GM21360 (cell line): ENCODE measurements around the gene SLC43A3.

ENCODE experiments used
- ATAC-seq: cut with Tn5 transposase; IDR thresholded peaks from one replicate; pipeline ENCODE4 v1.9.1; 2021; ENCODE audit warnings: mild to moderate bottlenecking, moderate library complexity; ENCODE audit not compliant: unreplicated experiment

Gene SLC43A3

DNA sequence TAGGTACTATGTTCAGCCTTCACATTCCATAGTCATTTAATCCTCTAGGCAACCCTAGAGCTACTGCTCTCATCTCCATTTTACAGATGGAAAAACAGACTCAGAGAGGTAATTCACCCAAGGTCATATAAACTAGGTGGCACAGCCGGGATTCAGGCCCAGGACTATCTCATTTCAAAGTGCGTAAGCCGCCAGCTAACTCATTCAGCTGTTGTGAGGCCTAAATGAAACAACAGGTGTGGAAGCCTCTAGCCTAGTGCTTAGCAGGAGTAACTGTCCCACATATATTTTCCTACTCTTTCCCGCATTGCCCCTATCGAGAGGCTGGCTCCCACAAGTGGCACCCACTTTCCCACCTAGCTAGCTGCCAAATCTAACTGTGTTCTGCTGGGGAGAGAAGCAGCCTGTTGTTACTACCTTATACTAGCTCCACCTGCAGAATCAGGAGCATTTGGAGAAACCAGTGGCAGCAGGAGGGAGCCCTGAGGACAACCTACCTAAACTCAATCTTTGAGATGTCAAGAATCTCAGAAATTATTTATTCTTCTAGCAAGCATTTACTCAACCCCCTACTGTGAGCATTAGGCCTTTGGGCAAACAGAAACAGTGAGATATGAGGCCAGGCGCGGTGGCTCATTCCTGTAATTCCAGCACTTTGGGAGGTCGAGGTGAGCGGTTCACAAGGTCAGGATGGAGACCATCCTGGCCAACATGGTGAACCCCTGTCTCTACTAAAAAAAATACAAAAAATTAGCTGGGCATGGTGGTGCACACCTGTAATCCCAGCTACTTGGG is 66.8 kb downstream of the SLC43A3 start:
- ATAC-seq, result no peak

DNA sequence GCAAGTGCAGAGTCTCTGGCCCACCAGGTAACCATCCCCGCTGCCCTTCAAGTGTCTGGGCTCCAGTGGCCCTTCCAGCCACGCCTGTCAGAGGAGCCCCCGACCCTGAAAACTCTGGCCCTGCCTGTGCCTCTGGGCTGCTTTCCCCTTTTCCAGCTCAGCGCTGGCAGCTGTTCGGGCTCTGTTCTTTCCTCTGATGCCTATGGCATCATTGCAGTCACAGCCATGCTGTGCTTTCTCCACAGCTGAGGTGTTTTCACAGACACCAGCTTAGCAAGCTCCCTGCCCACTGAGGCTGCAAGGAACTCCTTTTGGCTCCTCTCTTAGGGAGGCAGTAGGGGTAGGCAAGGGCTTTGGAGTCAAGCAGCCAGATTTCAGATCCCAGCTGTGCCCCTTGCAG is 67.5 kb downstream of the SLC43A3 start:
- ATAC-seq, result no peak

DNA sequence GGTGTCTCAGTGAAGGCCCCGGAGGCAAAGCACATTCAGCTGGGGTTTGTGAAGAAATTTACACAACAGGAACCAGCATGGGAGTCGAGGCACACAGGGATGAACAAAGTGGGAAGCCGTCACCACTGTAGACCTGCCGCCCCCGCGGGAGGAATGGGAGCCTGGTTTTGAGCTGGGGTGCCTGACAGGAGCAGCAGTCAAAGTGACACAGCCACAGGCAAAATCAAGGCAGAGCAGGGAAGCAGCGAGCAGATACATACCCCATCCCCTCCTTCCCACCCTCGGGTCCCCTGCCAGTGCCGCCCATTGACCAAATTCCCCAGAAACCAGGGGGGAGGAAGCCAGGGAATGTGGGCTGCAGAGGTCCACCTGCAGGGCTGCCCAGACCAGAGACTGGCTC is 67.9 kb downstream of the SLC43A3 start:
- no peak for ATAC-seq

DNA sequence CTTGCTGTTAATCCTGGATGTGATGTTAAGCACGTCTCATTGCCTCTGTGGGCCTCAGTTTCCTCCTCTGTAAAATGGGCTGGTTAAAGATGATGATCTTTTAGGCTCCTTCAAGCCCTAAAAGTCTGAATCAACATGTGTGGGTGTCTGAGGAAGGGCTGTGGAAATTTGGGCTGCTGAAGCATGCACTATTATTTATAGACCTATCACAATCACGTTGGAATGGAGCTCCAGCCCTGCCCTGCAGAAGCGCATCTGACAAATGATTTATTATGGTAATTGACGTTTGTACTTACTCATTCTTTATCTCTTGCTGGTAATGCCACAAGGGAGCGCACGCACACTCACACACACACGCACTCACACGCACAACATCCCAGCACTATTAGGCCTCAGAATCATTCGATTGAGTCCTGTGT is 68.4 kb downstream of the SLC43A3 start:
- no peak for ATAC-seq

DNA sequence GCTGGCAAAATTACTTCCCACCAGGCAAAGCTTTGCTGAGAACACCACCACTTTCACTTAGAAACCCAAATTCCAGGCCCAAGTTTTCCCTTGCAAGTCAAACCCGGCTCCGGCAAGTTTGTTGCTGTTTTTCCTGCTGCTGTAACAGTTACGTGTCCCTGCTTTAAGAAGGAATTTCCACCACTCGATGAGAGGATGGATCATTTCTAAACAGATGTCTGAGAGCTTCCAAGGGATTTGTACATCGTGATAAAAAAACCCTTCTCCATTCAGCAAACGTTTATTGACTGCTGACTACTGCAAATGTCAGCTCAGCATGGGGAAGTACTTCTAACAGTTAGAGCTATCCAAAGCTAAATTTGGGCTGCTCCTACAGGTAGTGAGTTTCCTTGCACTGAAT is 69.1 kb downstream of the SLC43A3 start:
- ATAC-seq, result no peak

DNA sequence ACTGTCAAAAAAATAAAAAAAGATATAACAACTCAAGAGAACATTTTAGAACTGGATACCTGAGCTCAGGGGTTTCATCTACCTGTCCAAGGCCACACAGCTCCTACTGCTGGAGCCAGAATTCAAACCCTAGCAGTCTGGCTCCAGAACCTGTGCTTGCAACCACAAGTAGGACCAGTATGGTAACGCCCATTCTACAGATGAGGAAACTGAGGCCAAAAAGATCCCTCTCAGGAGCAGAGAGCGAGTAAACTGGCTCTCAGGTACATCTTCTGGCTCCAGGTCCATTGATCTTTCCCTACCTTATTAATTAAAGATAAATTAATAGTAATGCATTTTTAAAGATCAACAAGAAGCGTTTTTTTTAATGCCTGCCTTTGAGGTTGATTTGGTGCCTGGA is 69.6 kb downstream of the SLC43A3 start:
- no peak for ATAC-seq
